ENCODE measurements around the gene TLK2.
"Not testable (repeated sequence)": the region's sequence is repeated elsewhere in the genome, so short reads cannot be mapped to it uniquely, and the experiment has no call there.

TLK2 gene

GRCh38 chr17:62511014-62511413, 32.4 kb downstream of the TLK2 start:
- not testable (repeated sequence) for H3K9me3 ChIP-seq (ENCODE audit: control insufficient read depth in 1 of 2, low read length in 2 of 2); H3K36me3 ChIP-seq (ENCODE audit: control insufficient read depth in 1 of 2, insufficient read depth in 2 of 2, low read length in 2 of 2); H3K4me1 ChIP-seq (ENCODE audit: control insufficient read depth in 1 of 2, insufficient read depth in 2 of 2, low read length in 2 of 2); H3K4me3 ChIP-seq (ENCODE audit: low read depth in 1 of 2, low read length in 2 of 2); H3K9ac ChIP-seq (ENCODE audit: low read depth in 1 of 2, low read length in 2 of 2); H3K27me3 ChIP-seq (ENCODE audit: control insufficient read depth in 1 of 2, insufficient read depth in 2 of 2, low read length in 2 of 2); H3K27ac ChIP-seq (ENCODE audit: low read depth, low read length)

- not testable (repeated sequence) for H3K9ac ChIP-seq (ENCODE audit: low read depth in 1 of 2, low read length in 2 of 2); H3K27ac ChIP-seq (ENCODE audit: low read depth, low read length); H3K4me1 ChIP-seq (ENCODE audit: control insufficient read depth in 1 of 2, insufficient read depth in 2 of 2, low read length in 2 of 2); H3K36me3 ChIP-seq (ENCODE audit: control insufficient read depth in 1 of 2, insufficient read depth in 2 of 2, low read length in 2 of 2); H3K4me3 ChIP-seq (ENCODE audit: low read depth in 1 of 2, low read length in 2 of 2); H3K27me3 ChIP-seq (ENCODE audit: control insufficient read depth in 1 of 2, insufficient read depth in 2 of 2, low read length in 2 of 2); H3K9me3 ChIP-seq (ENCODE audit: control insufficient read depth in 1 of 2, low read length in 2 of 2)
Observed at GRCh38 chr17:62516376-62516775, 37.8 kb downstream of the TLK2 start.

GRCh38 chr17:62521295-62521694, 42.7 kb downstream of the TLK2 start:
- not testable (repeated sequence) for H3K9me3 ChIP-seq (ENCODE audit: control insufficient read depth in 1 of 2, low read length in 2 of 2); H3K9ac ChIP-seq (ENCODE audit: low read depth in 1 of 2, low read length in 2 of 2); H3K4me1 ChIP-seq (ENCODE audit: control insufficient read depth in 1 of 2, insufficient read depth in 2 of 2, low read length in 2 of 2); H3K27me3 ChIP-seq (ENCODE audit: control insufficient read depth in 1 of 2, insufficient read depth in 2 of 2, low read length in 2 of 2); H3K27ac ChIP-seq (ENCODE audit: low read depth, low read length); H3K4me3 ChIP-seq (ENCODE audit: low read depth in 1 of 2, low read length in 2 of 2)
- peaks cover 0 to 18% of the 10 kb centered on the region in 2 donors for H3K36me3 ChIP-seq (ENCODE audit: control insufficient read depth in 1 of 2, insufficient read depth in 2 of 2, low read length in 2 of 2)

- H3K9me3 ChIP-seq (ENCODE audit: control insufficient read depth in 1 of 2, low read length in 2 of 2); H3K9ac ChIP-seq (ENCODE audit: low read depth in 1 of 2, low read length in 2 of 2); H3K27me3 ChIP-seq (ENCODE audit: control insufficient read depth in 1 of 2, insufficient read depth in 2 of 2, low read length in 2 of 2); H3K27ac ChIP-seq (ENCODE audit: low read depth, low read length); H3K4me1 ChIP-seq (ENCODE audit: control insufficient read depth in 1 of 2, insufficient read depth in 2 of 2, low read length in 2 of 2); H3K4me3 ChIP-seq (ENCODE audit: low read depth in 1 of 2, low read length in 2 of 2): not testable (repeated sequence)
- peaks cover 0 to 22% of the 10 kb centered on the region in 2 donors for H3K36me3 ChIP-seq (ENCODE audit: control insufficient read depth in 1 of 2, insufficient read depth in 2 of 2, low read length in 2 of 2)
Observed at GRCh38 chr17:62524077-62524476, 45.5 kb downstream of the TLK2 start.

GRCh38 chr17:62525317-62525716, 46.7 kb downstream of the TLK2 start:
- H3K4me1 ChIP-seq (ENCODE audit: control insufficient read depth in 1 of 2, insufficient read depth in 2 of 2, low read length in 2 of 2); H3K27me3 ChIP-seq (ENCODE audit: control insufficient read depth in 1 of 2, insufficient read depth in 2 of 2, low read length in 2 of 2); H3K9ac ChIP-seq (ENCODE audit: low read depth in 1 of 2, low read length in 2 of 2); H3K4me3 ChIP-seq (ENCODE audit: low read depth in 1 of 2, low read length in 2 of 2); H3K27ac ChIP-seq (ENCODE audit: low read depth, low read length); H3K9me3 ChIP-seq (ENCODE audit: control insufficient read depth in 1 of 2, low read length in 2 of 2): not testable (repeated sequence)
- peaks cover 0 to 24% of the 10 kb centered on the region in 2 donors for H3K36me3 ChIP-seq (ENCODE audit: control insufficient read depth in 1 of 2, insufficient read depth in 2 of 2, low read length in 2 of 2)

- H3K9me3 ChIP-seq (ENCODE audit: control insufficient read depth in 1 of 2, low read length in 2 of 2); H3K27ac ChIP-seq (ENCODE audit: low read depth, low read length); H3K9ac ChIP-seq (ENCODE audit: low read depth in 1 of 2, low read length in 2 of 2); H3K27me3 ChIP-seq (ENCODE audit: control insufficient read depth in 1 of 2, insufficient read depth in 2 of 2, low read length in 2 of 2); H3K4me3 ChIP-seq (ENCODE audit: low read depth in 1 of 2, low read length in 2 of 2); H3K4me1 ChIP-seq (ENCODE audit: control insufficient read depth in 1 of 2, insufficient read depth in 2 of 2, low read length in 2 of 2): not testable (repeated sequence)
- H3K36me3 ChIP-seq (ENCODE audit: control insufficient read depth in 1 of 2, insufficient read depth in 2 of 2, low read length in 2 of 2) = peaks cover 0 to 10% of the 10 kb centered on the region in 2 donors
Observed at GRCh38 chr17:62530936-62531335, 52.3 kb downstream of the TLK2 start.

GRCh38 chr17:62536557-62536956, 57.9 kb downstream of the TLK2 start:
- H3K4me1 ChIP-seq (ENCODE audit: control insufficient read depth in 1 of 2, insufficient read depth in 2 of 2, low read length in 2 of 2); H3K27ac ChIP-seq (ENCODE audit: low read depth, low read length); H3K4me3 ChIP-seq (ENCODE audit: low read depth in 1 of 2, low read length in 2 of 2); H3K9me3 ChIP-seq (ENCODE audit: control insufficient read depth in 1 of 2, low read length in 2 of 2); H3K27me3 ChIP-seq (ENCODE audit: control insufficient read depth in 1 of 2, insufficient read depth in 2 of 2, low read length in 2 of 2); H3K9ac ChIP-seq (ENCODE audit: low read depth in 1 of 2, low read length in 2 of 2): not testable (repeated sequence)
- peaks cover 6 to 27% of the 10 kb centered on the region in 2 donors for H3K36me3 ChIP-seq (ENCODE audit: control insufficient read depth in 1 of 2, insufficient read depth in 2 of 2, low read length in 2 of 2)

GRCh38 chr17:62541073-62541472, 62.4 kb downstream of the TLK2 start:
- H3K27me3 ChIP-seq (ENCODE audit: control insufficient read depth in 1 of 2, insufficient read depth in 2 of 2, low read length in 2 of 2); H3K9ac ChIP-seq (ENCODE audit: low read depth in 1 of 2, low read length in 2 of 2); H3K4me3 ChIP-seq (ENCODE audit: low read depth in 1 of 2, low read length in 2 of 2); H3K9me3 ChIP-seq (ENCODE audit: control insufficient read depth in 1 of 2, low read length in 2 of 2); H3K27ac ChIP-seq (ENCODE audit: low read depth, low read length); H3K4me1 ChIP-seq (ENCODE audit: control insufficient read depth in 1 of 2, insufficient read depth in 2 of 2, low read length in 2 of 2): not testable (repeated sequence)
- H3K36me3 ChIP-seq (ENCODE audit: control insufficient read depth in 1 of 2, insufficient read depth in 2 of 2, low read length in 2 of 2) = peaks cover 6 to 22% of the 10 kb centered on the region in 2 donors

GRCh38 chr17:62543278-62543775, 64.7 kb downstream of the TLK2 start:
- not testable (repeated sequence) for H3K9ac ChIP-seq (ENCODE audit: low read depth in 1 of 2, low read length in 2 of 2); H3K4me1 ChIP-seq (ENCODE audit: control insufficient read depth in 1 of 2, insufficient read depth in 2 of 2, low read length in 2 of 2); H3K27ac ChIP-seq (ENCODE audit: low read depth, low read length); H3K9me3 ChIP-seq (ENCODE audit: control insufficient read depth in 1 of 2, low read length in 2 of 2); H3K36me3 ChIP-seq (ENCODE audit: control insufficient read depth in 1 of 2, insufficient read depth in 2 of 2, low read length in 2 of 2); H3K4me3 ChIP-seq (ENCODE audit: low read depth in 1 of 2, low read length in 2 of 2); H3K27me3 ChIP-seq (ENCODE audit: control insufficient read depth in 1 of 2, insufficient read depth in 2 of 2, low read length in 2 of 2)

- H3K4me3 ChIP-seq (ENCODE audit: low read depth in 1 of 2, low read length in 2 of 2); H3K36me3 ChIP-seq (ENCODE audit: control insufficient read depth in 1 of 2, insufficient read depth in 2 of 2, low read length in 2 of 2); H3K27me3 ChIP-seq (ENCODE audit: control insufficient read depth in 1 of 2, insufficient read depth in 2 of 2, low read length in 2 of 2); H3K9me3 ChIP-seq (ENCODE audit: control insufficient read depth in 1 of 2, low read length in 2 of 2); H3K4me1 ChIP-seq (ENCODE audit: control insufficient read depth in 1 of 2, insufficient read depth in 2 of 2, low read length in 2 of 2); H3K9ac ChIP-seq (ENCODE audit: low read depth in 1 of 2, low read length in 2 of 2); H3K27ac ChIP-seq (ENCODE audit: low read depth, low read length): not testable (repeated sequence)
Observed at GRCh38 chr17:62546066-62546465, 67.4 kb downstream of the TLK2 start.
